Endothelial cell of umbilical vein (primary cell): ENCODE measurements around the gene UBTD1.

Source experiments
- EZH2 ChIP-seq: IDR thresholded peaks from 2 replicates; pipeline ENCODE4 v1.6.1; 2012; ENCODE audit warnings: borderline replicate concordance, low read depth, mild to moderate bottlenecking, moderate library complexity, low read length, inconsistent platforms; ENCODE audit not compliant: severe bottlenecking
- JUN ChIP-seq: IDR thresholded peaks from 2 replicates; pipeline ENCODE4 v1.6.1; 2011; ENCODE audit warnings: borderline replicate concordance, low read depth; ENCODE audit not compliant: insufficient read length, insufficient read depth
- MAX ChIP-seq: IDR thresholded peaks from 2 replicates; pipeline ENCODE4 v1.6.1; 2011; ENCODE audit not compliant: insufficient read depth, insufficient read length
- MYC ChIP-seq: IDR thresholded peaks from one replicate; pipeline ENCODE4 v1.6.1; 2011; ENCODE audit warnings: mild to moderate bottlenecking, low read depth, low read length
- POLR2A ChIP-seq: IDR thresholded peaks from 2 replicates; pipeline ENCODE4 v1.6.1; 2012; ENCODE audit warnings: low read depth, mild to moderate bottlenecking, control low read depth, low read length
- POLR2AphosphoS5 ChIP-seq: IDR thresholded peaks from 2 replicates; pipeline ENCODE4 v1.6.1; 2012; ENCODE audit warnings: low read depth, mild to moderate bottlenecking, control low read depth, low read length, moderate library complexity; ENCODE audit not compliant: insufficient read depth
- TF ChIP-seq, protein P1 (sequence below), 2 donors: IDR thresholded peaks; 1 replicate in 1 of 2; 2 replicates in 1 of 2; pipeline ENCODE4 v1.5.1; 2011; ENCODE audit warnings: low read length in 2 of 2, mild to moderate bottlenecking in 2 of 2, moderate library complexity in 2 of 2, control low read depth in 1 of 2, inconsistent platforms in 1 of 2, low read depth in 1 of 2; ENCODE audit not compliant: insufficient read depth in 1 of 2; ENCODE audit errors: extremely low read depth in 1 of 2

DNA sequence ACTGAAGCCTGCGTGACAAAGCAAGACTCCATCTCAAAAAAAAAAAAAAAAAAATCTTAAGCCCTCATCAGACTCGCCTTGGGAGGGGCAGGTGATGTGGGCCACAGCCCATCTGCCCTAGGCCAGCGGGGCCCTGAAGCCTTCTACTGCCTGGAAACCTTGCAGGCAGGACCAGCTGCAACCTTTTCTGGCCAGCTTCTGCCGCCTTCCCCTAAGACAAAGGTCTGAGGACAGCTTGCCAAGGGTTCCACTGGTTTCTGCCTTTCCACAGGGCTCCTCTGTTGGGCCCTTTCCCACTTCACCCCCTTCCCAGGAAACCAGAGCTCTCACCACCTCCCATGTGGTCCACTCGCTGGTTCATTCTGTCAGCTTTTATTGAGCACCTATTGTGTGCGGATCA, 35.2 kb downstream of the UBTD1 start:
- TF ChIP-seq, protein P1, sequence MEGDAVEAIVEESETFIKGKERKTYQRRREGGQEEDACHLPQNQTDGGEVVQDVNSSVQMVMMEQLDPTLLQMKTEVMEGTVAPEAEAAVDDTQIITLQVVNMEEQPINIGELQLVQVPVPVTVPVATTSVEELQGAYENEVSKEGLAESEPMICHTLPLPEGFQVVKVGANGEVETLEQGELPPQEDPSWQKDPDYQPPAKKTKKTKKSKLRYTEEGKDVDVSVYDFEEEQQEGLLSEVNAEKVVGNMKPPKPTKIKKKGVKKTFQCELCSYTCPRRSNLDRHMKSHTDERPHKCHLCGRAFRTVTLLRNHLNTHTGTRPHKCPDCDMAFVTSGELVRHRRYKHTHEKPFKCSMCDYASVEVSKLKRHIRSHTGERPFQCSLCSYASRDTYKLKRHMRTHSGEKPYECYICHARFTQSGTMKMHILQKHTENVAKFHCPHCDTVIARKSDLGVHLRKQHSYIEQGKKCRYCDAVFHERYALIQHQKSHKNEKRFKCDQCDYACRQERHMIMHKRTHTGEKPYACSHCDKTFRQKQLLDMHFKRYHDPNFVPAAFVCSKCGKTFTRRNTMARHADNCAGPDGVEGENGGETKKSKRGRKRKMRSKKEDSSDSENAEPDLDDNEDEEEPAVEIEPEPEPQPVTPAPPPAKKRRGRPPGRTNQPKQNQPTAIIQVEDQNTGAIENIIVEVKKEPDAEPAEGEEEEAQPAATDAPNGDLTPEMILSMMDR (IDR thresholded peaks at IDR 0.05; ENCODE audit: extremely low read depth in 1 of 2, insufficient read depth in 1 of 2, low read depth in 1 of 2, low read length in 2 of 2): no peak
- no peak for TF ChIP-seq POLR2AphosphoS5
- no peak for TF ChIP-seq POLR2A
- no peak for TF ChIP-seq EZH2
- TF ChIP-seq MYC: no peak
- TF ChIP-seq MAX: no peak
- TF ChIP-seq JUN: no peak
